HEK293 (cell line): ENCODE results near the gene CYB561D2.

Experiments used
- ELK4 ChIP-seq: IDR thresholded peaks from 2 replicates; pipeline ENCODE4 v1.6.1; 2011; ENCODE audit warnings: mild to moderate bottlenecking, low read depth, low read length, borderline replicate concordance
- KLF1 ChIP-seq: fragments of 450-650 bp; formaldehyde crosslinking; IDR thresholded peaks from 2 replicates; pipeline ENCODE4 v1.5.1; 2016; ENCODE audit warnings: missing biosample characterization, missing genetic modification characterization
- KLF7 ChIP-seq: fragments of 450-650 bp; formaldehyde crosslinking; IDR thresholded peaks from 2 replicates; pipeline ENCODE4 v1.5.1; 2016; ENCODE audit warnings: missing biosample characterization, missing genetic modification characterization, borderline replicate concordance
- OSR2 ChIP-seq: fragments of 450-650 bp; formaldehyde crosslinking; IDR thresholded peaks from 2 replicates; pipeline ENCODE4 v1.5.1; 2016; ENCODE audit warnings: missing biosample characterization, missing genetic modification characterization
- SP7 ChIP-seq: fragments of 450-650 bp; formaldehyde crosslinking; IDR thresholded peaks from 2 replicates; pipeline ENCODE4 v1.5.1; 2016; ENCODE audit warnings: missing biosample characterization, missing genetic modification characterization
- TCF7L2 ChIP-seq: IDR thresholded peaks from 2 replicates; pipeline ENCODE4 v1.6.1; 2011; ENCODE audit warnings: low read depth, mild to moderate bottlenecking, inconsistent platforms, low read length, moderate library complexity, borderline replicate concordance
- ZBTB7A ChIP-seq: fragments of 450-650 bp; formaldehyde crosslinking; IDR thresholded peaks from 2 replicates; pipeline ENCODE4 v1.5.1; 2016; ENCODE audit warnings: low read depth, missing biosample characterization, missing genetic modification characterization
- ZNF146 ChIP-seq: fragments of 450-650 bp; formaldehyde crosslinking; IDR thresholded peaks from 2 replicates; pipeline ENCODE4 v1.5.1; 2016; ENCODE audit warnings: missing biosample characterization, missing genetic modification characterization
- ZNF16 ChIP-seq: fragments of 450-650 bp; formaldehyde crosslinking; IDR thresholded peaks from 2 replicates; pipeline ENCODE4 v1.5.1; 2016; ENCODE audit warnings: low read depth, missing biosample characterization, missing genetic modification characterization
- ZNF175 ChIP-seq: fragments of 450-650 bp; formaldehyde crosslinking; IDR thresholded peaks from 2 replicates; pipeline ENCODE4 v1.5.1; 2016; ENCODE audit warnings: missing biosample characterization, missing genetic modification characterization
- ZNF184 ChIP-seq: fragments of 450-650 bp; IDR thresholded peaks from 2 replicates; pipeline ENCODE4 v1.5.1; 2018; ENCODE audit warnings: missing biosample characterization, mild to moderate bottlenecking, missing genetic modification characterization
- ZNF2 ChIP-seq: fragments of 450-650 bp; formaldehyde crosslinking; IDR thresholded peaks from 2 replicates; pipeline ENCODE4 v1.5.1; 2016; ENCODE audit warnings: missing biosample characterization, missing genetic modification characterization
- ZNF214 ChIP-seq: fragments of 450-650 bp; formaldehyde crosslinking; IDR thresholded peaks from 2 replicates; pipeline ENCODE4 v1.5.1; 2017; ENCODE audit warnings: missing biosample characterization, mild to moderate bottlenecking, missing genetic modification characterization, borderline replicate concordance
- ZNF266 ChIP-seq: fragments of 450-650 bp; formaldehyde crosslinking; IDR thresholded peaks from 2 replicates; pipeline ENCODE4 v1.5.1; 2016; ENCODE audit warnings: missing biosample characterization, missing genetic modification characterization, low read depth
- ZNF274 ChIP-seq, 2 experiments: fragments of 200-500 bp in 1 of 2; fragments of 450-650 bp in 1 of 2; sonication (Bioruptor generic) in 1 of 2; formaldehyde crosslinking in 1 of 2; IDR thresholded peaks; 2 replicates each; pipeline versions ENCODE4 v1.5.1 to v1.6.1; 2014 to 2016; ENCODE audit warnings: borderline replicate concordance in 1 of 2, inconsistent platforms in 1 of 2, low read length in 1 of 2, missing biosample characterization in 1 of 2, missing genetic modification characterization in 1 of 2
- ZNF292 ChIP-seq: fragments of 450-650 bp; formaldehyde crosslinking; IDR thresholded peaks from 2 replicates; pipeline ENCODE4 v1.5.1; 2016; ENCODE audit warnings: low read depth, missing biosample characterization, missing genetic modification characterization, borderline replicate concordance
- ZNF311 ChIP-seq: fragments of 450-650 bp; formaldehyde crosslinking; IDR thresholded peaks from 2 replicates; pipeline ENCODE4 v1.5.1; 2017; ENCODE audit warnings: missing biosample characterization, missing genetic modification characterization, borderline replicate concordance
- ZNF37A ChIP-seq: fragments of 450-650 bp; IDR thresholded peaks from 2 replicates; pipeline ENCODE4 v1.5.1; 2018; ENCODE audit warnings: missing biosample characterization, missing genetic modification characterization
- ZNF416 ChIP-seq: fragments of 450-650 bp; formaldehyde crosslinking; IDR thresholded peaks from 2 replicates; pipeline ENCODE4 v1.5.1; 2016; ENCODE audit warnings: missing biosample characterization, missing genetic modification characterization
- ZNF433 ChIP-seq: fragments of 450-650 bp; formaldehyde crosslinking; IDR thresholded peaks from 2 replicates; pipeline ENCODE4 v1.5.1; 2016; ENCODE audit warnings: missing biosample characterization, missing genetic modification characterization, low read depth
- ZNF473 ChIP-seq: fragments of 450-650 bp; formaldehyde crosslinking; IDR thresholded peaks from 2 replicates; pipeline ENCODE4 v1.5.1; 2017; ENCODE audit warnings: missing biosample characterization, missing genetic modification characterization
- ZNF48 ChIP-seq: fragments of 450-650 bp; formaldehyde crosslinking; IDR thresholded peaks from 2 replicates; pipeline ENCODE4 v1.5.1; 2016; ENCODE audit warnings: missing biosample characterization, missing genetic modification characterization
- ZNF513 ChIP-seq: fragments of 450-650 bp; IDR thresholded peaks from 2 replicates; pipeline ENCODE4 v1.5.1; 2018; ENCODE audit warnings: missing biosample characterization, missing genetic modification characterization
- ZNF521 ChIP-seq: fragments of 450-650 bp; formaldehyde crosslinking; IDR thresholded peaks from 2 replicates; pipeline ENCODE4 v1.5.1; 2017; ENCODE audit warnings: missing biosample characterization, mild to moderate bottlenecking, missing genetic modification characterization
- ZNF548 ChIP-seq: fragments of 450-650 bp; formaldehyde crosslinking; IDR thresholded peaks from 2 replicates; pipeline ENCODE4 v1.5.1; 2016; ENCODE audit warnings: missing biosample characterization, missing genetic modification characterization
- ZNF585B ChIP-seq: fragments of 450-650 bp; formaldehyde crosslinking; IDR thresholded peaks from 2 replicates; pipeline ENCODE4 v1.5.1; 2016; ENCODE audit warnings: missing biosample characterization, missing genetic modification characterization
- ZNF600 ChIP-seq: fragments of 450-650 bp; formaldehyde crosslinking; IDR thresholded peaks from 2 replicates; pipeline ENCODE4 v1.5.1; 2016; ENCODE audit warnings: missing biosample characterization, missing genetic modification characterization
- ZNF701 ChIP-seq: fragments of 450-650 bp; formaldehyde crosslinking; IDR thresholded peaks from 2 replicates; pipeline ENCODE4 v1.5.1; 2016; ENCODE audit warnings: missing biosample characterization, missing genetic modification characterization
- TF ChIP-seq, protein P1 (sequence below): fragments of 450-650 bp; formaldehyde crosslinking; IDR thresholded peaks from 2 replicates; pipeline ENCODE4 v1.5.1; 2016; ENCODE audit warnings: missing biosample characterization, missing genetic modification characterization, borderline replicate concordance
- TF ChIP-seq, protein P2 (sequence below): fragments of 450-650 bp; formaldehyde crosslinking; IDR thresholded peaks from 2 replicates; pipeline ENCODE4 v1.5.1; 2017; ENCODE audit warnings: missing biosample characterization, missing genetic modification characterization
- TF ChIP-seq, protein P3 (sequence below): fragments of 450-650 bp; formaldehyde crosslinking; IDR thresholded peaks from 2 replicates; pipeline ENCODE4 v1.5.1; 2016; ENCODE audit warnings: missing biosample characterization, missing genetic modification characterization

The CYB561D2 gene

GRCh38 chr3:50350527-50351322 lies at the start of gene CYB561D2, which contains the start of gene NPRL2 (continued):
- TF ChIP-seq, protein P1, sequence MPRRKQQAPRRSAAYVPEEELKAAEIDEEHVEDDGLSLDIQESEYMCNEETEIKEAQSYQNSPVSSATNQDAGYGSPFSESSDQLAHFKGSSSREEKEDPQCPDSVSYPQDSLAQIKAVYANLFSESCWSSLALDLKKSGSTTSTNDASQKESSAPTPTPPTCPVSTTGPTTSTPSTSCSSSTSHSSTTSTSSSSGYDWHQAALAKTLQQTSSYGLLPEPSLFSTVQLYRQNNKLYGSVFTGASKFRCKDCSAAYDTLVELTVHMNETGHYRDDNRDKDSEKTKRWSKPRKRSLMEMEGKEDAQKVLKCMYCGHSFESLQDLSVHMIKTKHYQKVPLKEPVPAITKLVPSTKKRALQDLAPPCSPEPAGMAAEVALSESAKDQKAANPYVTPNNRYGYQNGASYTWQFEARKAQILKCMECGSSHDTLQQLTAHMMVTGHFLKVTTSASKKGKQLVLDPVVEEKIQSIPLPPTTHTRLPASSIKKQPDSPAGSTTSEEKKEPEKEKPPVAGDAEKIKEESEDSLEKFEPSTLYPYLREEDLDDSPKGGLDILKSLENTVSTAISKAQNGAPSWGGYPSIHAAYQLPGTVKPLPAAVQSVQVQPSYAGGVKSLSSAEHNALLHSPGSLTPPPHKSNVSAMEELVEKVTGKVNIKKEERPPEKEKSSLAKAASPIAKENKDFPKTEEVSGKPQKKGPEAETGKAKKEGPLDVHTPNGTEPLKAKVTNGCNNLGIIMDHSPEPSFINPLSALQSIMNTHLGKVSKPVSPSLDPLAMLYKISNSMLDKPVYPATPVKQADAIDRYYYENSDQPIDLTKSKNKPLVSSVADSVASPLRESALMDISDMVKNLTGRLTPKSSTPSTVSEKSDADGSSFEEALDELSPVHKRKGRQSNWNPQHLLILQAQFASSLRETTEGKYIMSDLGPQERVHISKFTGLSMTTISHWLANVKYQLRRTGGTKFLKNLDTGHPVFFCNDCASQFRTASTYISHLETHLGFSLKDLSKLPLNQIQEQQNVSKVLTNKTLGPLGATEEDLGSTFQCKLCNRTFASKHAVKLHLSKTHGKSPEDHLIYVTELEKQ (tag by site-specific recombination), result no peak
- TF ChIP-seq ZNF311 (tag by site-specific recombination) (no peak), ZNF2 (tag by site-specific recombination) (no peak; the same call in 1 of the 2 replicates), KLF1 (tag by site-specific recombination) (no peak), ZNF585B (tag by site-specific recombination) (no peak), ZNF184 (tag by site-specific recombination) (no peak), ZNF48 (tag by site-specific recombination) (no peak), SP7 (peak; percentile 55; the same call in 1 of the 2 replicates), ZNF146 (tag by site-specific recombination) (no peak), ZNF416 (tag by site-specific recombination) (no peak), TCF7L2 (no peak), ELK4 (peak; percentile 42; the same call in 1 of the 2 replicates), ZNF513 (tag by site-specific recombination) (no peak), ZNF473 (tag by site-specific recombination) (no peak), ZNF600 (tag by site-specific recombination) (peak; percentile 79), ZNF214 (tag by site-specific recombination) (no peak), ZBTB7A (tag by site-specific recombination) (no peak), ZNF292 (tag by site-specific recombination) (no peak), ZNF16 (tag by site-specific recombination) (no peak), ZNF266 (tag by site-specific recombination) (no peak), ZNF433 (tag by site-specific recombination) (no peak), ZNF548 (tag by site-specific recombination) (no peak), KLF7 (tag by site-specific recombination) (no peak), OSR2 (tag by site-specific recombination) (no peak), ZNF175 (tag by site-specific recombination) (no peak), ZNF521 (tag by site-specific recombination) (no peak), ZNF701 (no peak), ZNF274 (IDR thresholded peaks at IDR 0.05; ENCODE audit: low read length) (no peak), ZNF274 (tag by site-specific recombination; IDR thresholded peaks at IDR 0.05; ENCODE audit: borderline replicate concordance) (no peak), ZNF37A (tag by site-specific recombination) (no peak)
- TF ChIP-seq, protein P2, sequence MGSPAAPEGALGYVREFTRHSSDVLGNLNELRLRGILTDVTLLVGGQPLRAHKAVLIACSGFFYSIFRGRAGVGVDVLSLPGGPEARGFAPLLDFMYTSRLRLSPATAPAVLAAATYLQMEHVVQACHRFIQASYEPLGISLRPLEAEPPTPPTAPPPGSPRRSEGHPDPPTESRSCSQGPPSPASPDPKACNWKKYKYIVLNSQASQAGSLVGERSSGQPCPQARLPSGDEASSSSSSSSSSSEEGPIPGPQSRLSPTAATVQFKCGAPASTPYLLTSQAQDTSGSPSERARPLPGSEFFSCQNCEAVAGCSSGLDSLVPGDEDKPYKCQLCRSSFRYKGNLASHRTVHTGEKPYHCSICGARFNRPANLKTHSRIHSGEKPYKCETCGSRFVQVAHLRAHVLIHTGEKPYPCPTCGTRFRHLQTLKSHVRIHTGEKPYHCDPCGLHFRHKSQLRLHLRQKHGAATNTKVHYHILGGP (tag by site-specific recombination), result no peak
- TF ChIP-seq, protein P3, sequence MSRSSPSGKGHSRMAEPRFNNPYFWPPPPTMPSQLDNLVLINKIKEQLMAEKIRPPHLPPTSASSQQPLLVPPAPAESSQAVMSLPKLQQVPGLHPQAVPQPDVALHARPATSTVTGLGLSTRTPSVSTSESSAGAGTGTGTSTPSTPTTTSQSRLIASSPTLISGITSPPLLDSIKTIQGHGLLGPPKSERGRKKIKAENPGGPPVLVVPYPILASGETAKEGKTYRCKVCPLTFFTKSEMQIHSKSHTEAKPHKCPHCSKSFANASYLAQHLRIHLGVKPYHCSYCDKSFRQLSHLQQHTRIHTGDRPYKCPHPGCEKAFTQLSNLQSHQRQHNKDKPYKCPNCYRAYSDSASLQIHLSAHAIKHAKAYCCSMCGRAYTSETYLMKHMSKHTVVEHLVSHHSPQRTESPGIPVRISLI (tag by site-specific recombination), result no peak
